Hepatocyte (in vitro differentiated cells): ENCODE results near the gene STPG2. TPM values are rescaled to one million over a fixed set of nuclear protein-coding genes. Genes with fewer than 3 reads are reported as not detected.
"Not testable (repeated sequence)": the region's sequence is repeated elsewhere in the genome, so short reads cannot be mapped to it uniquely, and the experiment has no call there.

ENCODE experiments used
- DNase-seq: peaks from one replicate; pipeline ENCODE4 v3.0.0-alpha.2; 2016; ENCODE audit warnings: low spot score
- H2AFZ ChIP-seq: fragments of 200-600 bp; sonication (generic); 2 replicates; pipeline ENCODE4 v1.6.0; 2016; ENCODE audit warnings: antibody characterized with exemption, mild to moderate bottlenecking
- H3K27ac ChIP-seq: fragments of 200-600 bp; sonication (generic); 2 replicates; pipeline ENCODE4 v1.5.1; 2016; ENCODE audit warnings: mild to moderate bottlenecking
- H3K27me3 ChIP-seq: fragments of 200-600 bp; sonication (generic); 2 replicates; pipeline ENCODE4 v1.6.1; 2016
- H3K36me3 ChIP-seq: fragments of 200-600 bp; sonication (generic); replicated peaks from 2 replicates; pipeline ENCODE4 v1.5.1; 2016; ENCODE audit warnings: low read depth; ENCODE audit not compliant: insufficient read depth
- H3K4me1 ChIP-seq: fragments of 200-600 bp; sonication (generic); 2 replicates; pipeline ENCODE4 v1.5.1; 2016; ENCODE audit warnings: mild to moderate bottlenecking, moderate library complexity; ENCODE audit not compliant: insufficient read depth
- H3K4me2 ChIP-seq: fragments of 200-600 bp; sonication (generic); 2 replicates; pipeline ENCODE4 v1.6.0; 2016
- H3K4me3 ChIP-seq: fragments of 200-600 bp; sonication (generic); 2 replicates; pipeline ENCODE4 v1.5.1; 2016; ENCODE audit warnings: mild to moderate bottlenecking
- H3K79me2 ChIP-seq: fragments of 200-600 bp; sonication (generic); 2 replicates; pipeline ENCODE4 v1.6.0; 2017; ENCODE audit warnings: mild to moderate bottlenecking
- H3K9me2 ChIP-seq: fragments of 200-600 bp; sonication (generic); replicated peaks from 2 replicates; pipeline ENCODE4 v1.6.0; 2017; ENCODE audit warnings: mild to moderate bottlenecking; ENCODE audit not compliant: insufficient read depth
- H3K9me3 ChIP-seq: fragments of 200-600 bp; sonication (generic); 2 replicates; pipeline ENCODE4 v1.5.1; 2016; ENCODE audit warnings: low read depth, mild to moderate bottlenecking
- H4K20me1 ChIP-seq: fragments of 200-600 bp; sonication (generic); 2 replicates; pipeline ENCODE4 v1.6.0; 2016; ENCODE audit warnings: mild to moderate bottlenecking; ENCODE audit not compliant: insufficient read depth, poor library complexity, severe bottlenecking
- CTCF ChIP-seq: fragments of 200-600 bp; sonication (generic); IDR thresholded peaks from 2 replicates; pipeline ENCODE4 v1.5.1; 2016; ENCODE audit warnings: antibody characterized with exemption, mild to moderate bottlenecking; ENCODE audit not compliant: poor library complexity
- EZH2 ChIP-seq: fragments of 200-600 bp; sonication (generic); IDR thresholded peaks from 2 replicates; pipeline ENCODE4 v1.6.1; 2016; ENCODE audit warnings: antibody characterized with exemption, mild to moderate bottlenecking, borderline replicate concordance
- EZH2phosphoT487 ChIP-seq: fragments of 200-600 bp; sonication (generic); IDR thresholded peaks from one replicate; pipeline ENCODE4 v1.6.1; 2018; ENCODE audit warnings: antibody characterized with exemption, mild to moderate bottlenecking, low read depth, moderate library complexity; ENCODE audit not compliant: unreplicated experiment, severe bottlenecking
- WGBS: methylation state at CpG from one replicate; pipeline ENCODE4 v1.1.6; 2016; ENCODE audit warnings: low lambda C conversion rate; ENCODE audit errors: missing lambda C conversion rate; 5-methylcytosine and 5-hydroxymethylcytosine counted together
- polyA plus RNA-seq: library from polyadenylated mRNA; unstranded; fragments of >200 nt; fragmentation: Nextera tagmentation; extraction: Ambion mirVana; gene quantifications from 2 replicates; pipeline ENCODE4 v1.2.1, GENCODE V29; 2016
- total RNA-seq: library from RNA; depleted of rRNA; stranded (reverse); fragments of >200 nt; gene quantifications from 2 replicates; pipeline ENCODE4 v1.2.3, GENCODE V29; 2014

STPG2 gene
- total and polyA plus RNA-seq, 2 experiments from 2014 or later: 0.17 to 0.98 TPM

DNA sequence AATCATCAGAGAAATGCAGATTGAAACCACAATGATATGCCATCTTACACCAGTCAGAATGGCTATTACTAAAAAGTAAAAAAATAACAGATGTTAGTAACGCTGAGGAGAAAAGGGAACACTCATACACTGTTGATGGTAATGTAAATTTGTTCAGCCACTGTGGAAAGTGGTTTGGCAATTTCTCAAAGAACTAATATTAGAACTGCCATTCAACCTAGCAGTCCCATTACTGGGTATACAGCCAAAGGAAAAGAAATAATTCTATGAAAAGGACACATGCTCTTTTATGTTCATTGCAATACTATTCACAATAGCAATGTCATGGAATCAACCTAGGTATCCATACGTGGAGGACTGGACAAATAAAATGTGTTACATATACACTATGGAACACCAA, 566.3 kb downstream of the STPG2 start:
- Histone ChIP-seq H3K79me2 (no peaks in the 10 kb centered on the region), H3K9me2 (no peaks in the 10 kb centered on the region), H3K4me3 (no peak overlapping the region), H3K27me3 (no peaks in the 10 kb centered on the region), H2AFZ (no peak overlapping the region), H3K4me1 (no peaks in the 10 kb centered on the region), H3K4me2 (no peak overlapping the region), H4K20me1 (no peaks in the 10 kb centered on the region), H3K36me3 (no peaks in the 10 kb centered on the region), H3K27ac (no peak overlapping the region), H3K9me3 (no peaks in the 10 kb centered on the region)
- 84% methylated on average over 2 of the region's 2 CpGs for WGBS
- TF ChIP-seq EZH2phosphoT487: no peak
- no peak for DNase-seq

DNA sequence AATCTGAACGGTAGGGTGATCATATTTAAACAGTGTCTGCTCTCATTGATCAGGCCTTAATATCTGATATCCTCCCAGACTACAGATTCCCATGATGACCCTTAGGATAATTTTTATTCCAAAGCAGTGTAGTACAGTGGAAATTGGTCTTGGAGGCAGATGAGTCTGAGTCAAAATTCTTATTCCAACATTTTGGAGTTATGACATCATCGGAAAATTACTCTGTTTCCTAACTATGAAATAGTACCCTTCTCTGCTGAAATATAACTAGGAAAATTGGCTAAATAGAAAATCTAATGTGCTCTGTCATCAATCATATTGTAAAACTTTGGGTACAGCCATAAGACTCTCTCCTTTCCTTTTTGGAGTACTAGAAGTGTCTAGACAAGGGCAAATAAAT, 583.3 kb downstream of the STPG2 start:
- TF ChIP-seq EZH2phosphoT487 (no peak), EZH2 (no peak), CTCF (no peak)
- DNase-seq: no peak
- no peak overlapping the region for H2AFZ ChIP-seq
- no peaks in the 10 kb centered on the region for H3K36me3 ChIP-seq
- H3K9me2 ChIP-seq: no peaks in the 10 kb centered on the region
- 89% methylated on average over 2 of the region's 2 CpGs for WGBS
- no peaks in the 10 kb centered on the region for H3K79me2 ChIP-seq
- no peak overlapping the region for H3K27ac ChIP-seq
- H3K9me3 ChIP-seq: no peaks in the 10 kb centered on the region
- no peak overlapping the region for H3K4me3 ChIP-seq
- H3K4me1 ChIP-seq: no peaks in the 10 kb centered on the region
- H4K20me1 ChIP-seq: no peaks in the 10 kb centered on the region
- H3K4me2 ChIP-seq: no peak overlapping the region
- no peaks in the 10 kb centered on the region for H3K27me3 ChIP-seq

DNA sequence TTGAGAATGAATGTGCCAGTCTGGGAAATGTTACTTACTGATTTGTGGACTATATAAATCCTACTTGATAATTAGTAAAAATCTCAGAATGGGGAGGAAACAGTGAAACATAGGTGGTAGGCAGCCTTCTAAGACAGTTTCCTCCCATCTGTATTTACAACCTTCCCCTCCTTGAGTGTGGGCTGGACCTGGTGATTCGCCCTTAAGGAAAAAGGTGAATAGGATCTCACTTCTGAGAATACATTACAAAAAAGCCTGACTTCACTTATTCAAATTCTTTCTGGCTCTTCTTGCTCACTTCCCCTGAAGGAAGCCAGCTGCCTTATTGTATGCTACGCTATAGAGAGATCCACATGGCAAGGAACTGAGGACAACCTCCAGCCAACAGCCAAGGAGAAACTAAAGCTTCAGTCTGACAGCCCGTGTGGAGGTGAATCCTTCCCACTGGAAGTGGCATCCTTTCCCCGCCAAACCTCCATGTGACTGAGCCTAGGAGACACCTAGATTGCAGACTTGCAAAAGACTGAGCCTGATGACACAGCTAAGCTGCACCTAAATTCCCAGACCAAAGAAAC, 585.0 kb downstream of the STPG2 start:
- WGBS: 65% methylated on average over 4 of the region's 4 CpGs
- TF ChIP-seq CTCF (no peak), EZH2 (no peak), EZH2phosphoT487 (no peak)
- Histone ChIP-seq H2AFZ (no peak overlapping the region), H4K20me1 (no peaks in the 10 kb centered on the region), H3K27me3 (no peaks in the 10 kb centered on the region), H3K79me2 (no peaks in the 10 kb centered on the region), H3K9me2 (no peaks in the 10 kb centered on the region), H3K4me1 (no peaks in the 10 kb centered on the region), H3K4me2 (no peak overlapping the region), H3K27ac (no peak overlapping the region), H3K36me3 (no peaks in the 10 kb centered on the region), H3K4me3 (no peak overlapping the region), H3K9me3 (no peaks in the 10 kb centered on the region)
- DNase-seq: no peak

DNA sequence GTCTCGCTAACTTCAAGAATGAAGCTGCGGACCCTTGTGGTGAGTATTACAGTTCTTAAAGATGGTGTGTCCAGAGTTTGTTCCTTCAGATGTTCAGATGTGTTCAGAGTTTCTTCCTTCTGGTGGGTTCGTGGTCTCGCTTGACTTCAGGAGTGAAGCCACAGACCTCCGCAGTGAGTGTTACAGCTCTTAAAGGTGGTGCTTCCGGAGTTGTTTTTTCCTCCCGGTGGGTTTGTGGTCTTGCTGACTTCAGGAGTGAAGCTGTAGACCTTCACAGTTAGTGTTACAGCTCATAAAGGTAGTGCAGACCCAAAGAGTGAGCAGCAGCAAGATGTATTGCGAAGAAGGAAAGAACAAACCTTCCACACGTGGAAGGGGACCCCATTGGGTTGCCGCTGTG, 592.6 kb downstream of the STPG2 start:
- 93% methylated on average over 10 of the region's 10 CpGs for WGBS
- H3K9me3 ChIP-seq, DNase-seq, H2AFZ ChIP-seq, H4K20me1 ChIP-seq, H3K36me3 ChIP-seq, H3K79me2 ChIP-seq, H3K27ac ChIP-seq, H3K27me3 ChIP-seq, H3K4me1 ChIP-seq, H3K9me2 ChIP-seq, H3K4me2 ChIP-seq, H3K4me3 ChIP-seq: not testable (repeated sequence)
